Neural progenitor cell (in vitro differentiated cells): ENCODE measurements around the gene MAN2C1. TPM values are rescaled to one million over a fixed set of nuclear protein-coding genes. Genes with fewer than 3 reads are reported as not detected.

Experiments used
- DNase-seq: peaks from one replicate; pipeline ENCODE4 v3.0.0-alpha.2; 2016; ENCODE audit warnings: low spot score
- H2AFZ ChIP-seq: fragments of 200-600 bp; sonication (generic); replicated peaks from 2 replicates; pipeline ENCODE4 v1.6.1; 2016; ENCODE audit warnings: antibody characterized with exemption
- H3F3A ChIP-seq: fragments of 200-600 bp; sonication (generic); 2 replicates; pipeline ENCODE4 v1.6.1; 2016; ENCODE audit warnings: antibody characterized with exemption, low read depth
- H3K27ac ChIP-seq: fragments of 200-600 bp; sonication (generic); 2 replicates; pipeline ENCODE4 v1.5.1; 2016; ENCODE audit warnings: mild to moderate bottlenecking
- H3K27me3 ChIP-seq: fragments of 200-600 bp; sonication (generic); 2 replicates; pipeline ENCODE4 v1.6.1; 2016; ENCODE audit warnings: mild to moderate bottlenecking, moderate library complexity
- H3K36me3 ChIP-seq: fragments of 200-600 bp; sonication (generic); 2 replicates; pipeline ENCODE4 v1.5.1; 2016
- H3K4me1 ChIP-seq: fragments of 200-600 bp; sonication (generic); 2 replicates; pipeline ENCODE4 v1.6.1; 2016; ENCODE audit warnings: mixed run types
- H3K4me2 ChIP-seq: fragments of 200-600 bp; sonication (generic); 2 replicates; pipeline ENCODE4 v1.6.1; 2016
- H3K4me3 ChIP-seq: fragments of 200-600 bp; sonication (generic); 2 replicates; pipeline ENCODE4 v1.5.1; 2016
- H3K79me2 ChIP-seq: fragments of 200-600 bp; sonication (generic); 2 replicates; pipeline ENCODE4 v1.6.1; 2016; ENCODE audit warnings: low read depth
- H3K9ac ChIP-seq: fragments of 200-600 bp; sonication (generic); 2 replicates; pipeline ENCODE4 v1.6.1; 2016
- H3K9me3 ChIP-seq: fragments of 200-600 bp; sonication (generic); 2 replicates; pipeline ENCODE4 v1.5.1; 2016; ENCODE audit warnings: low read depth
- H4K20me1 ChIP-seq: fragments of 200-600 bp; sonication (generic); 2 replicates; pipeline ENCODE4 v1.6.1; 2016; ENCODE audit warnings: low read depth
- H3K27ac Mint-ChIP-seq: 3 replicates; pipeline ENCODE4 v1.8.0; 2021; ENCODE audit warnings: mixed read lengths
- H3K27me3 Mint-ChIP-seq: 2 replicates; pipeline ENCODE4 v1.8.0; 2022; ENCODE audit warnings: low read depth, mild to moderate bottlenecking, inconsistent platforms, moderate library complexity, mixed read lengths; ENCODE audit not compliant: insufficient read depth
- H3K36me3 Mint-ChIP-seq: 3 replicates; pipeline ENCODE4 v1.8.0; 2021; ENCODE audit warnings: mixed read lengths
- H3K4me1 Mint-ChIP-seq: 3 replicates; pipeline ENCODE4 v1.8.0; 2021; ENCODE audit warnings: mixed read lengths
- H3K4me3 Mint-ChIP-seq: 3 replicates; pipeline ENCODE4 v1.8.0; 2021; ENCODE audit warnings: mild to moderate bottlenecking, moderate library complexity, mixed read lengths
- H3K9me3 Mint-ChIP-seq: 3 replicates; pipeline ENCODE4 v1.8.0; 2020; ENCODE audit warnings: mixed read lengths
- CTCF ChIP-seq: fragments of 200-600 bp; sonication (generic); IDR thresholded peaks from 2 replicates; pipeline ENCODE4 v1.5.1; 2017; ENCODE audit warnings: antibody characterized with exemption, mild to moderate bottlenecking
- EZH2 ChIP-seq: fragments of 200-600 bp; sonication (generic); IDR thresholded peaks from 2 replicates; pipeline ENCODE4 v1.6.1; 2017; ENCODE audit warnings: antibody characterized with exemption, mild to moderate bottlenecking, moderate library complexity
- EZH2phosphoT487 ChIP-seq: fragments of 200-600 bp; sonication (generic); IDR thresholded peaks from 2 replicates; pipeline ENCODE4 v1.6.1; 2017; ENCODE audit warnings: antibody characterized with exemption
- microRNA counts: library from miRNA; unstranded; fragments of <30 nt; microRNA quantifications from one replicate; lab custom pipeline; 2016
- microRNA-seq: library from miRNA; unstranded; fragments of <30 nt; microRNA quantifications from one replicate; pipeline ENCODE4, GENCODE V29; 2016
- total RNA-seq: library from RNA; depleted of rRNA; stranded (reverse); fragments of >200 nt; gene quantifications from 2 replicates; pipeline ENCODE4 v1.2.3, GENCODE V29; 2015; ENCODE audit warnings: low replicate concordance

Gene MAN2C1
- total RNA-seq, 1 donor from 2014 or later, result 76.8 TPM

GRCh38 chr15:75306188-75306587 lies 62.2 kb downstream of the MAN2C1 start:
- H3F3A ChIP-seq, result no peaks in the 10 kb centered on the region
- H3K9ac ChIP-seq, result no peak overlapping the region
- no peak for DNase-seq
- H3K79me2 ChIP-seq, result no peaks in the 10 kb centered on the region
- no peaks in the 10 kb centered on the region for H3K36me3 ChIP-seq
- no peak overlapping the region for H3K27ac ChIP-seq
- H2AFZ ChIP-seq, result no peak overlapping the region
- no peaks in the 10 kb centered on the region for H4K20me1 ChIP-seq
- H3K27me3 Mint-ChIP-seq, result peaks cover 4% of the 10 kb centered on the region
- no peak overlapping the region for H3K4me3 Mint-ChIP-seq
- TF ChIP-seq EZH2 (no peak), EZH2phosphoT487 (no peak), CTCF (no peak)
- no peaks in the 10 kb centered on the region for H3K9me3 ChIP-seq
- H3K4me3 ChIP-seq, result no peak overlapping the region
- no peaks in the 10 kb centered on the region for H3K9me3 Mint-ChIP-seq
- H3K4me1 ChIP-seq, result no peaks in the 10 kb centered on the region
- H3K4me2 ChIP-seq, result no peak overlapping the region
- H3K36me3 Mint-ChIP-seq, result no peaks in the 10 kb centered on the region
- peaks cover 3% of the 10 kb centered on the region for H3K4me1 Mint-ChIP-seq
- H3K27me3 ChIP-seq, result peaks cover 32% of the 10 kb centered on the region
- no peak overlapping the region for H3K27ac Mint-ChIP-seq

MicroRNAs encoded within 50 kb of the gene (microRNA counts, 767-probe panel; counts per million panel counts)
- microRNA hsa-miR-631 (lab: Ali Mortazavi, UCI), result 460 counts per million, percentile 90 among the panel's probes with 10 or more counts

Small RNA genes lying within 50 kb of the gene (microRNA-seq; reads per million reads assigned to microRNA genes)
- gene MIR631, result not detected

Other genes with a start within 250 kb of the MAN2C1 start
- gene C15orf39, start 166.7 kb downstream of the MAN2C1 start, total RNA-seq, result 1.2 and 7.1 TPM in 2 replicates
- not detected in 2 replicates for gene GOLGA6C, start 110.3 kb downstream of the MAN2C1 start, total RNA-seq
- not detected in 2 replicates for gene GOLGA6D, start 85.8 kb downstream of the MAN2C1 start, total RNA-seq
- gene COMMD4, start 32.5 kb downstream of the MAN2C1 start, total RNA-seq, result 36.4 and 72.6 TPM in 2 replicates
- gene NEIL1, start 21.6 kb downstream of the MAN2C1 start, total RNA-seq, result 11.2 and 30.1 TPM in 2 replicates
- gene SIN3A, start 83.1 kb upstream of the MAN2C1 start, total RNA-seq, result 69.0 and 86.1 TPM in 2 replicates
- gene PTPN9, start 210.7 kb upstream of the MAN2C1 start, total RNA-seq, result 8.6 and 11.4 TPM in 2 replicates